Stimulated activated CD4-positive, alpha-beta T cell treated with anti-CD3 and anti-CD28 coated beads, TNF-alpha, amount 100 ng/mL, for 24 hours (primary cell): ENCODE measurements around the gene WNT6.
"Not testable (repeated sequence)": the region's sequence is repeated elsewhere in the genome, so short reads cannot be mapped to it uniquely, and the experiment has no call there.

Experiments
- DNase-seq, 3 experiments: peaks; one replicate each; pipeline ENCODE4 v3.0.0-alpha.2; 2020; ENCODE audit warnings: low read depth in 3 of 3

WNT6 gene

DNA sequence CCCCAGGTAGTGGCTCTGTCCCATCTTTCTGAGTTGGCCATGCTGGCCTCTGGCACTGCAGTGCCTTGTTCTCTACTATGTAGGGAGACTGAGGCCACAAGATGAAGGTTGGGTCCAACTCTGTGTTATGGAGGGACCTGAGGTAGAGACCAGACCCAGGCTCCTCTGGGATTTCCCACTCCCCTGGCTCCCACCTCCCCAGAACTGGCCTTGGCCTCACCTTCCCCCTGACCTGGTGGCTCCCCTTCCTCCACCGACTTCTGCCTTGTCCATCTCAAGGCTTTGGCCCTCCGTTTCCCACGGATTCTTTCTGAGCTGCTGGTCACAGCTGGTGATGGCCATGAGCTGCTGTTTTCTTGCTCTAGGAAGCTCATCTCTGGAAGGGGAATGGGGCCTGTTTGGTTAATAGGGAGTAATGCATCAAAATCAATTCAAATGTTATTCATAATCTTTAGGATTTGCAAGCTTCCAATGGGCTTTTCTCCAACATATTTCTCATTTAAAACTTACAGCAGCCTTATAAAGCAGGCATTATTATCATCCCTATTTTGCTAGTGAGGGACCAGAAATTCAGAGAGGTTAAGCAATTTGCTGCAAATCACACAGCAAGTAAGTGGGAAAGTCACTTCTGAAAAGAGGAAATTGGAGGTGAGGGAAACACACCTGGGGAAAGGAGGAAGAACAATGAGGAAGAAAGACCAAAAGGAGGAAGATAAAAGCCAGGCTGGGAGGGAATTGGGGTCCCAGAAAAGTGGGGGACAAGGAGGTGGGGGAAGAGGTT lies 28.9 kb upstream of the WNT6 start:
- no peak for DNase-seq

DNA sequence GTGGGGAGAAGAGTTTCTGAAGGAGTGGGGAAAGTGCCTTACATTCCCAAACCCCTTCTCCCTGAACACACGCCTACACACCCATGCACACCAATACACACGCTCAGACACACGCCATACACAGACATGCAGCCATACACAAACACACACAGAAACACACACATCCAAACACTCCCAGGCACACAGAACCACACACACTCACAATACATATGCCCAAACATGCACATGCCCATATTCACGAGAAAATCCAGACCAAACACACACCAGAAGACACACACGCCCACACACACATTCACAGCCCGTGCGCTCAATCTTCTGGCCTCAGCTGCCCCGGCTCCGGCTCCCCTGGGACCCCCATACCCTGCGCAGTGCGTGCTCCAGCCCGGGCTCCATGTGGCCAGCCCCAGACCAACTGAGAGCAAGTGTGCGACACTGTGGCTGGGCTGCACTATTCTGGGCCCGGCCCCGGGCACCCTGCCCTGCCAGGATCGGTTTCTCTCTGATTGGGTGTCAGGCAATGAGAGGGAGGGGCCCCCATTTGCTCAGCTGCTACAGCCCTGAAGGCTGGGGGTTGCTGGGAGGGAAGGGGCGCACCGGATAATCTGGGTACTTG lies 28.1 kb upstream of the WNT6 start, which contains the start of gene PRKAG3:
PRKAG3 (minus strand) TSS at position 426 of the 613 bp plus-strand sequence.
- DNase-seq, result no peak

DNA sequence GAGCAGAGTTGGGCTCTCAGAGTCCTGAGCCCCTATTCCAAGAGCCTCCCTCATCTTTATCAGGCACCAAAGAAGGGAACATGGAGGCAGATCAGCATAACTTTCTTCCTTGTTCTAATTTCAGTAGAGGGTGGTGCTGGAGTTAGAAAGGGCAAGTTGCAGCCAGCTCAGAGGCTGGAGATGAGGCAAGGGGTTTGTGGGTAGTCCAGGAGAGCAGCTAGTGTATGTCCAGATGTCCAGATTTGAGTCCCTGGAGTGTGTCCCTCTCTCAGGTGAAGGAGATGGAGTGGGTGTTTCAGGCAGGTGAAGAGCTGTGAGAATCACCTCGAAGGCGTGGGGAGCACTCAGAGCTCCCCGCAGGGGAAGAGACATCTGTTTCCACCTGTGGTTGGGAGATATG lies 27.5 kb upstream of the WNT6 start:
- no peak for DNase-seq

DNA sequence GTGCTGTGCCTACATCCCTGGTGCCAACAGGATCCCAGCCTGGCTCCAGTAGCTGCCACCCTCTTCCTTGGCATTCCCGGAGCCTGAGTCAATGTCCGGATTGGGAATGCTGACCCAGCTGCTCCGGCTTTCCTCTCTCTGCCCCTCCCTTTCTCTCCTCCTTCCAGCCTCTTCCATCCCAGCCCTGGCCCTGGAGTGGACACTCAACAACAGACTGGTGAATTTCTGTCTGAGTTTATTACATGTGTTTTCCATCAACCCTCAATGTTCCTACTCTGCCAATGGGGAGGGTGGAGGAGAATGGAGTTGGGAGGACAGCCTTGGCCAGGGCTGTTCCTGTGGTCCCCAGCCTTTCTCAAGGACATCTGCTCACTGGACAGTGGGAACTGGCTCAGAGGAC lies 27.1 kb upstream of the WNT6 start:
- no peak for DNase-seq

DNA sequence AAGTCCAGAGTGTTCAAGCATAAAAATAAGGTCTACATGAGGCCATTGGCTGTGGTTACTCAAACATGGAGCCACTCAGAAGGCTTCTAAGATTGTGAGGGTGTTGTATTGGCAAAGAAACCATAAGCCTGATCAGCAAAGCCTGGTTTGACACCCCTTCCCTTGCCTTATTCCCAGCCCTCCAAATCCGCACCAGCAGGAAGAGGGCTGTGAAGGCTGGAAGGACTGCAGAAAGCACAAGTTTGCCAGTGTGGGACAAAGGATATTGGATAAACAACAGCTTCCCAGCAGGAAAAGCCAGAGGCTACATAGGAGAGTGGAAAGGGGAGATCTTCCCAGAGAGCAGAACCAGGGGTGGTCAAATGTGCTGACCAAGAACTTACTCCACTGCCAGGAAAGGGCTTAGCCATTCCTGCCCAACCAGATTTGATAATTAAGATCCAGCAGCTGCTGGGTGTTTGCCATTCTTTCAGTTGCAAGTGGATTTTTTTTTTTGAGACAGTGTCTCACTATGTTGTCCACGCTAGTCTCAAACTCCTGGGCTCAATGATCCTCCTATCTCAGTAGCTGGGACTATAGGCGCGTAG lies 26.5 kb upstream of the WNT6 start:
- DNase-seq, result no peak

DNA sequence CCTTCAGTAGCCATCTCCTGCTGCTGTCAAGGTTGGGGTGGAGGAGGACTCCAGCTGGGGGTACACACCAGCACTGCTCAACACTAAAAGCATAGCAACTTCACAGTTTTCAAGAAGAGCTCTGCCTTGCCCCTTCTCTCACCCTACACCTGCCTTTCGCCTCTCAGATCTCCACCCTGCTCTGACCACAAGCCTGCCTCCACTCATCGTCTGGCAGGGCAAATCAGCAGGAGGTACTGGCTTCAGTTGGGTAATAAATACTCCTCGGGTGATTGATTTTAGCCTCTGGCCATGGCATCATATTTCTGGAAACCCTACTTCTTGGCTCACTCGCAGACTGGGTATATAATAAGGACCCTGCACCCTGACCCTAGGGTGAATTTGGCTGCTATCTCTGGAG lies 24.9 kb upstream of the WNT6 start:
- DNase-seq, result no peak

DNA sequence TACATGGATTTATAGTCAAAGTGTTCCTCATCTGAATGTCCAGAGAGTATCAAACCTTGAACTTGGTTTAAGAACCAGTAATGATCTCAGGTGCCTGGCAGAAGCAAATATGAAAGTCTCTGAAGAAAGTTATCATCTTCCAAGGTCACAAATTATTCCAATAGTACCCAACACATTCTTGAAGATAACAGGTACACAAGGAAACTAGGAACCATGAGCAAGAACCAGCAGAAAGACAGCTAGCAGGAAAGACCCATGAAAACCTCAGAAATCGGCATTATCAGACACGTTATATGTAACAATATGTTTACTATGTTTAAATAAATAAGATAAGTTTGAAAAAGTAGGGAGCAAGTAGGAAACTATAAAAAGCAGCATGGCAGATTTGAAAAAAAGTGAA lies 22.1 kb upstream of the WNT6 start:
- DNase-seq, result no peak

DNA sequence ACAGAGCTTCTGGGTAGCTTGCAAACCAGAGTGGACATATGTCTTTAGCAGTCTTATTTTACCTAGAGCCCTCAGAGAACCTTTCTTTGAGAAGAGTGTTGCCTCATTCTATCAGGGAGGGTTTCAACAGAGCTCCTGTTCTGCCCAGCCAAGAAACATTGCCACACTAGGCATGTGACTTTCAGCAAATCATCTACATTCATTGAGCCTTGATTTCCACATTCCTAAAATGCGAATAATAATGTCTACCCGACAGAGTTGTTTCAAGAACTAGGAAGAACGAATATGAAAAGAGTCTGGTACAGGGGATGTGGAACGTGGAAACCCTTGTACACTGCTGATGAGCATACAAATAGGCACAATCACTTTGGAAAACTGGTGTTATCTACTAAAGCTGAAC lies 20.2 kb upstream of the WNT6 start:
- no peak for DNase-seq

DNA sequence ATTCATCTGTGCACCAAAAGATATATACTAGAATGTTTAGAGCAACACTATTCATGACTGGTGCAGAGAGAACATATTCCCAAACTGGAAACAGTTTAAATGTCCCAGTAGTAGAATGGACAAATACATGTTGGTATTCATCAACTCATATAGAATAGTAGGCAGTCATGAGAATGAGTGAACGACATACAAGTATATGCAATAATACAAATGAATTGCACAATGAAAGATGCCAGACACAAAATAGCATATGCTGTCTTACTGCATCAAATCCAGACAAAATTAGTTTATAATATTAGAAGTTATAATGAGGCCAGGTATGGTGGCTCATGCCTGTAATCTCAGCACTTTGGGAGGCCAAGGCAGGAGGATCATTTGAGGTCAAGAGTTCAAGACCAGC lies 19.7 kb upstream of the WNT6 start:
- no peak for DNase-seq

DNA sequence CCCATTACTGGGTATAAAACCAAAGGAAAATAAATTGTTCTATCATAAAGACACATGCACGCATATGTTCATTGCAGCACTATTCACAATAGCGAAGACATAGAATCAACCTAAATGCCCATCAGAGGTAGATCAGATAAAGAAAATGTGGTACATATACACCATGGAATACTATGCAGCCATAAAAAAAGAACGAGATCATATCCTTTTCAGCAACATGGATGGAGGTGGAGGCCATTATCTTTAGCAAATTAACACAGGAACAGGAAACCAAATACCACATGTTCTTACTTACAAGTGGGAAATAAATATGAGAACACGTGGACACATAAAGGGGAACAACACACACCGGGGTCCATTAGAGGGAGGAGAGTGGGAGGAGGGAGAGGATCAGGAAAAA lies 15.3 kb upstream of the WNT6 start:
- DNase-seq, result not testable (repeated sequence)

DNA sequence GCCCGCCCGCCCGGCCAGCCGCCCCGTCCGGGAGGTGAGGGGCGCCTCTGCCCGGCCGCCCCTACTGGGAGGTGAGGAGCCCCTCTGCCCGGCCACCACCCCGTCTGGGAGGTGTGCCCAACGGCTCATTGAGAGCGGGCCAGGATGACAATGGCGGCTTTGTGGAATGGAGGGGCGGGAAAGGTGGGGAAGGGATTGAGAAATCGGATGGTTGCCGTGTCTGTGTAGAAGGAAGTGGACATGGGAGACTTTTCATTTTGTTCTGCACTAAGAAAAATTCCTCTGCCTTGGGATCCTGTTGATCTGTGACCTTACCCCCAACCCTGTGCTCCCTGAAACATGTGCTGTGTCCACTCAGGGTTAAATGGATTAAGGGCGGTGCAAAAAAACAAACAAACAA lies 12.6 kb upstream of the WNT6 start:
- not testable (repeated sequence) for DNase-seq

DNA sequence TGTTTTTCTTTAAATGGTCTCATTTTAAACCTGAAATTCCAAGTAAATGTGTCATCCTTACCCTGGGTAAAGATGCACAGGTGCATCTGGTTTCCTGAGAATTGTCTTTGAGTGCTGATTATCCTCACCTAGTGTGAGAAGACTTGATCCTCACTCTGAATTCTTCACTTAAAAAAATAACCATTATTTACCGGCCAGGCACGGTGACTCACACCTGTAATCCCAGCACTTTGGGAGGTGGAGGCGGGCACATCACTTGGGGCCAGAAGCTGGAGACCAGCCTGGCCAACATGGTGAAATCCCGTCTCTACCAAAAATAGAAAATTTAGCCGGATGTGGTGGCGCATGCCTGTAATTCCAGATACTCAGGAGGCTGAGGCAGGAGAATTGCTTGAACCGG lies 9.9 kb upstream of the WNT6 start:
- no peak for DNase-seq

DNA sequence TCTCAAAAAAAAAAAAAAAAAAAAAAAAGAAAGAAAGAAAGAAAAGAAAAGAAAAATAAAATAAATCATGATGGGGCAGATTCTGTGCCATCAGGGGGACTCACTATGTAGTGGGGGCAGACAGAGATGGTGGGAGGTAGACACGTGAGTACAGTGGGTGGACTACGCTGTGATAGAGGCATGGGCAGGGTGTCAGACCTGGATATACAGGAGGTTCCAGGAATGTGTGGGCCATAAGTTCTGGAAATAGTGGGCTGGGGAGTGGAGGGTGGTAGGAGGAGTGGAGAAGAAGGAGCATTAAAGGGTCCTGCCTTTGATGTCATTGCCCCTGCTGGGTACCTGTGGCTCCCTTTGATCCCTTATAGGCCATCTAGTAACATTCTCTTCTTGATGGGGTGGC lies 8.8 kb upstream of the WNT6 start:
- no peak for DNase-seq

DNA sequence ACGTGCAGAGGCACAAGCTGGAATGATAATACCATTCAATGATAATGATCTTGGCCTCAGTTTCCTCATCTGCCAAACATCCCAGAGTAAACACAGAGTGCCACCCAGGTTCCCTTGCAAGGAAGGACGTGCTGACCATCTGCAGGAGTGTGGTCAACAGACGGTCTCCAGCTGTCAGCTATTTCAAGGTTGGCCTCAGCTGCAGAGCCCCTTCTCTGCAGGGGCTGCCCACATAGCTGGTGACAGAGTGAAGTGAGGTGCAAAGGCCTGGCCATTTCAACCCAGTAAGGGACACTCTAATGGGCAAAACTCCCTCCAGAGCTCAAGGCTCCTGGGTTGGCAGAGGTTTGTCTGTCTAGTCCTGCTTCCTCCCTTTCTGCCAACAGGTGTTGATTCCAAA lies 8.3 kb upstream of the WNT6 start:
- no peak for DNase-seq

DNA sequence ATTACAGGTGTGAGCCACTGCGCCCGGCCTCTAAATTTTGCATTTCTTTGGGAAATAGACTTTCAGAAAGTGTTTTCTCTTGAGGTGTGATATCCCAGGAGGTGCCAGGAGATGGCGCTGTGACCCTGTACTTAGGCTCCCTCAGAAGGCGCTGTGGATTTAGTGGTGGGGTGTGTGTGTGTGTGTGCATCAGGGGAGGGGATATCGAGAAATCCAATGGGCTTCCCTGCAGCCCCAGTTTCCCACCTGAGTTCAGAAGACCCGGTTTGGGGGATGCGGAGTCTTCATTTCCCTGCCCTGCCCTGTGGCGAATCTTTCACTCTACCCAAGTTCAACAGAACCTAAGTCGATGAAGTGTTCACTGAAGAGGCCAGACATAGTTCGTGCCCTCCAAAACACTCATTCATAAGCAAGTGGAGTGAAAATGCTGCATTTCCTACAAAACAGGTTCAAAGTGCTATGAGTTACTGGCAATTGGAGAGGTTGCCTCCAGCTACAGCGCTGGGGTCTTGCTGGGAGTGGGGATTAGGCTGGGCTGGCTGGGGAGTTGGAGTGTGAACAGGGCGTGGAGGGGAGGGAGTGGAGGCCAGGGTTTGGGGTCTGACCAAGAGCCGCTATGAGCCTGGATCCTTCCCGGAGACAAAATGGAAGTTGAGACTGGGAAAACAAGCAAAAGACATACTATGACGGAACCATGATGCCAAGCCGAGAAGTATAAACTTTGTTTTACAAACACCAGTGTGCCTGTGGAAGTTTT lies 6.5 kb upstream of the WNT6 start:
- peak; percentile 35 to 64 (median 42) for DNase-seq

DNA sequence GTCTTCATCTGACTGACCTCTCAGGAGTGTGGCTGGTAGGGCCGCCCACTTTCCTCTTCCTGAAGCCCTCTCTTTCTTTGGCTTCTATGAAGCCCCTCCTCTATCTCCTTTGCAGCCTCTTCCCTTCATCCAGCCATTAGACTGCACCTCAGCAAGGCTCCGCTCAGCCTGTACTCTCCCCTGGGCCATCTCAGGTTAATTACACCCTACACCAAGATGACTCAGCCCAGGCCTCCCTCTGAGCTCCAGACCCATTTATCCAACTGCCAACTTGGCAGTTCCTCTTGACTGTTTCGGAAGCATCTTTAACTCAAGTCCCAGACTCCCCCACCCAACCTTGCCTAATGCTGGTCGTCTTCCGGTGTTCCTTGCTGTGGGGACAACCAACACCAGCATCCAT lies 5.8 kb upstream of the WNT6 start:
- no peak for DNase-seq

DNA sequence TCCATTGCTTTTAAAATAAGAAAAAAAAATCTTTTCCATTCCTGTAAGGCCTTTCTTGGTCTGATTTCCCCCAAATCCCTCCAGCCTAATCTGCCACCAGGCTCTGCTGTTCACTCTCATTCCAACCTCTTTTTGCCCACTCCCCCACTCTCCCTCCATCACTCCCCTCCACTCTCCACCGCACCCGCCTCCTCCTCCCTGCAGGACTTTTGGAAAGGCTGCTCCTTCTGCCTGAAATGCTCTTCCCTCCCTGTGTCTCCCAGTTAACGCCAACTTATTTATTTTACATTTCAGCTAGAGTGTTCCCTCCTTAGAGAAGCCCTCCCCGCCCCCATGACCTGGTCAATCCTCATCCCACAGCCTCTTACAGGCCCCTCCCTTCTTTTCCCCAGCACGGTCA lies 4.7 kb upstream of the WNT6 start:
- DNase-seq, result no peak

DNA sequence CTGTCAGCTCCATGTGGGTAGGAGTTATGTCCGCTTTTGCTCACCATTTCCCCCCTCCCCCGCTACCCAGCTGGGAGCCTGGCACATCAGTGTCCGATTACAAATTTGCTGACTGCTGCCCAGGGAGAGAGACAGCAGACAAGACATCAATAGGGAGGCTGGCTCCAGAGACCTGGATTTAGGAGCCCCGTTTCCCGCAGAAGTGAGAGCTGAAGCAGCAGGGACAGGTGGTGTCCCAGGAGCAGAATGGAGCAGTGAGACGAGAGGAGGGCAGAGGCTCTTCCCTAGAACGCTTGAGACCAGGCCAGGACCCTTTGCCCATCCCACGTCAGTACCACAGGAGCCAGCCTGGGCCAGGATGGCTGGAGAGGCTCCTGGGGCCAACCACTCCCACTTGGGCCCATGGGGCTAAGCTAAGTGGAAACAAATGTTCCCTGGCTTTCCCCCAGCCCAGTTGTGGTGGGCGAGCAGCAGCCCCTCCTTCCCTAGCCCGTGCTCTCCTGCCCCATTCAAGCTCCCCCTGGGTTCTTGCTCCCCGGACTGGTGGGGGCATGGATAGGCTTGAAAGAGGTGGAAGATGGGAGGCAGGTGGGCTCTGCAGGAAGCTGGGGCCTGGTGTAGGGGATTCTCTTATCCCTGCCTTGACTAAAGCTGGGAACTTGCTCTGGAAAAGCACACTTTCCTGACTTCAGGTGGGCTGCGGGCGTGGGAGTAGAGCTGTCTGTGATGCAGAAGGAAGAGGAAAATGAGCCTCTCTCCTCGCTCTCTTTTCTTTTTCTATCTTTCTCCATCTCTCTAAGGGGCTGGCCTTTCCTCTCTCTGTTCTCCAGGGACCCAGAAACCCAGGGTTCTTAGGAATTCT lies 4.1 kb upstream of the WNT6 start:
- DNase-seq, result no peak

DNA sequence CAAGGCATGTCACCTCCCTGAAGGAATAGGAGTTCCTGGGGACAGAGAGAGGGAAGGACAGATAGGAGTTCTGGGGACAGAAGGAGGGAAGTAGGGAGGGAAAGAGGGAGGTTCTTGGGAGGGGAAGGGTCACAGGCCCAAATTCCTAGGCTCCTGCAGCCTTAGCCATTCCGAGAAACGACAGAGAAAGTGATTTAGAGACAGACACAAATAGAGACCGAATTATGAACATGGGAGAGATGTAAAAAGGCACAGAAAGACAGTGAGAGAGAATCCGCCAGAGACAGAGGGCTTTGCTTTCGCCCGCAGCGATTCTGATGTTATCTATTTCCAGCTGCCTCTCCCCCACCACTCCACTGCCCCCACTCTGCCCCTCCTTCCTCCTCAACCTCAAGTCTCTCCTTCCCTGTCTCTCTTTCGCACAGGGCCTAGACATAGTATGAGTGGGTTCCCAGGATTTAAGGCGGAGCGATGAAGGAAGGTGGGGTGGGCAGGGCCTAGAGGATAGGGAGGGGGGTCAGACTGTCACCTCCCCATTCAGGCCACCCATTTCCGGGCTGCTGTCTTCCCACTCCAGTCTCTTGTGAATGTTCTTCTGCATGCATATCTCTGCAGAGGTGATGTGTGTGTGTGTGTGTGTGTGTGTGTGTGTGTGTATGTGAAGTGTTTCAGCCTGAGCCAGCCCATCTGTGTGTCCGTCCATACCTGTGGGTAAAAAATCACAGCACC lies 3.3 kb upstream of the WNT6 start:
- no peak for DNase-seq

DNA sequence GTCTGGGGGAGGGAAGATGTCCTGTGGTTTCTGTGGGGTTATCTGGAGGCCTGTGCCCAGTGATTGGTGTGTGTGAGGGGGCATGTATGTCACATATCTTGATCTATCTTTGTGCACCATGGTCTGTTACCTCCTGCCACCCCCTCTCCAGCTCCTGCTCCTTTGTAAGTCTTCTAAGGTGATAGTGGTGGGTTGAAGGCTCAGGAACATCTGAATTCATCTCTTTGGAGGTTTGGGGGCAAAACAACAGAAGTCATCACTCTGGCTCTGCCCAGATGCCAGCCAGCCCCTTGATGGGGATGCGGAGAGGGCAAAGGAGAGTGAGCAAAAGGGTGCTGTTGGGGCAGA lies 2.7 kb upstream of the WNT6 start:
- DNase-seq, result no peak
